ENCODE data around the gene P2RY14. TPM values are rescaled to one million over a fixed set of nuclear protein-coding genes. Genes with fewer than 3 reads are reported as not detected.

Gene P2RY14
- total RNA-seq, 1 donor from 2014 or later = 0.60 TPM

DNA sequence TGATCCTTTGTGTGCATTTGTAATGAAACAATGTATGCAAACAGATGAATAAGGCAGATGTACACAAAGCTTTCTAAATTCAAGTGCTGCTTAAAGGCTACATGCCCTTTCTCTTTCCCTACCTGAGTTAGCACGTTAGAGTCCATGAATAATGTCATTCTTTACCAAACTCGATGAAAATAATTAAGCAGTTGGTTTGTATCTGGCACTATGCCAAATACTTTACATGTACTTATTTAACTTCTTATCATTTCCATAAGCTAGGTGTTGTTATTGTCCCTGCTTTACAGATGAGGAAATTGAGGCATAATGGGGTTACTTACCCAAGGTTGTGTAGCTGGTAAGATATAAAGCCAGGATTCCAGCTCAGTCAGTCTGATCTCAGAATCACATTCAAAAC is 77.8 kb downstream of the P2RY14 start:
- H3K9me3 Mint-ChIP-seq = no peaks in the 10 kb centered on the region
- no peak overlapping the region for H3K27ac Mint-ChIP-seq
- H3K36me3 Mint-ChIP-seq = no peaks in the 10 kb centered on the region
- H3K27me3 Mint-ChIP-seq = no peaks in the 10 kb centered on the region
- H3K4me1 Mint-ChIP-seq (ENCODE audit: unreplicated experiment) = peaks cover 7% of the 10 kb centered on the region
- no peak for DNase-seq (ENCODE audit: extremely low spot score, unreplicated experiment)
- H3K4me3 Mint-ChIP-seq = no peak overlapping the region
- TF ChIP-seq, protein P1, sequence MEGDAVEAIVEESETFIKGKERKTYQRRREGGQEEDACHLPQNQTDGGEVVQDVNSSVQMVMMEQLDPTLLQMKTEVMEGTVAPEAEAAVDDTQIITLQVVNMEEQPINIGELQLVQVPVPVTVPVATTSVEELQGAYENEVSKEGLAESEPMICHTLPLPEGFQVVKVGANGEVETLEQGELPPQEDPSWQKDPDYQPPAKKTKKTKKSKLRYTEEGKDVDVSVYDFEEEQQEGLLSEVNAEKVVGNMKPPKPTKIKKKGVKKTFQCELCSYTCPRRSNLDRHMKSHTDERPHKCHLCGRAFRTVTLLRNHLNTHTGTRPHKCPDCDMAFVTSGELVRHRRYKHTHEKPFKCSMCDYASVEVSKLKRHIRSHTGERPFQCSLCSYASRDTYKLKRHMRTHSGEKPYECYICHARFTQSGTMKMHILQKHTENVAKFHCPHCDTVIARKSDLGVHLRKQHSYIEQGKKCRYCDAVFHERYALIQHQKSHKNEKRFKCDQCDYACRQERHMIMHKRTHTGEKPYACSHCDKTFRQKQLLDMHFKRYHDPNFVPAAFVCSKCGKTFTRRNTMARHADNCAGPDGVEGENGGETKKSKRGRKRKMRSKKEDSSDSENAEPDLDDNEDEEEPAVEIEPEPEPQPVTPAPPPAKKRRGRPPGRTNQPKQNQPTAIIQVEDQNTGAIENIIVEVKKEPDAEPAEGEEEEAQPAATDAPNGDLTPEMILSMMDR (conservative IDR thresholded peaks at IDR 0.05) = no peak

DNA sequence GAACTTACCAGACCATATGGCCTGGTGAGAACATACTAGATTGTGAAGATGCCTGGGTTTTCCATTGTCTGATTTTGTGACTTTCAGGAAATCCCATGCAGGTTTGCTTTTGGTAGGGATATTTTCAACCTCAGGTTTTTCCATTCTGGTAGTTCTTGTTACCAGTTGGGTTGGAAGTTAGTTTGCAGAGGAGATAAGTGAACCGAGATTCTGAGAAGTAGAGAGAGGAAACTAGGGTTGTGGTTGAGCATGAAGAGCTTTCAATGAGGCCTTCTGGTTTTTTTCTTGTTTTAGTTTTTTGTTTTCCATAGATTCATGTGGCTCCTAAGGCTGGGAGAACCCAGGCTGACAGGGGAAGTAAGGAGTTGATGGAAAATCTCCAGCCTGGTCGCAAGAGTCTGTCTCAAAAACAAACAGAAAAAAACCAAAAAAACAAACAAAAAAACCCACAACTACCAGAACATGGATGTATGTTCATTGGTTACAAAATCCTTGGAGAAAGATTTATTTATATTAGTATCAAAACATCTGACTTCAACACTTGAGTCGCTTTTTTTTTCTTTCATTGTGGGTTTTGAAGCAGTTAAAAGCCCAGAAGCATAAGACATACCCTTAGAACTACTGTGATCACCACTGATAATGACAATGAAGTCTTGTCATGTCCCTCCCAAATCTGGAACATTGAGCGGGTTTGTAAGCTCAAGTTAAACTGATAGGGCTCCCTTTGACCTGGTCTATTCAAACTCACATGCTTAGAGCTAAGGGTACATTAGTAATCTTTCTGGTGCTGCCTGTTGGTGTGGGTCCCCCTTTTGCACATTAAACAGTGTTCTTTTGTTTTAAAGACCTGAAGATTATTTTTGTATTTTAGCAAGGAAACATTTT is 78.5 kb downstream of the P2RY14 start:
- TF ChIP-seq, protein P1 (conservative IDR thresholded peaks at IDR 0.05) = no peak
- Mint-ChIP-seq H3K36me3 (no peaks in the 10 kb centered on the region), H3K4me3 (no peak overlapping the region), H3K27ac (no peak overlapping the region), H3K9me3 (no peaks in the 10 kb centered on the region), H3K27me3 (no peaks in the 10 kb centered on the region), H3K4me1 (ENCODE audit: unreplicated experiment) (peaks cover 7% of the 10 kb centered on the region)
- DNase-seq (ENCODE audit: extremely low spot score, unreplicated experiment) = no peak

DNA sequence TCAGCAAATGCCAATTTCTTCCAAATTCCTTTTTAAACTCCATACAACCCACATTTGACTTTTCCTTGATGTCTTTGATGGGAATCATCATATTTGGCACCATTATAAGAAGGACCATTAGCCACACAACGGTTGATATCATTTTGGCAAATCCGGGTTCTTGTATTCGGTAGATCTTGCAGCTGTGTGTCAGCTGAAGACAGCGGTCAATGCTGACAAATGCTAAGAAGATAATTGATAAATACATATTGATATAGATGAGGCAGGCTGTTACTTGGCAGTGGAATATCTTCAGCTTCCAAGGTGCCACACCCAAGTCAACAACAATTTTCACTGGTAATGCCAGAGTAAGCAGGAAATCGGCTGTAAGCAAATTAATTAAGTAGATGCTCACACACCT is 79.5 kb downstream of the P2RY14 start:
- Mint-ChIP-seq H3K27ac (no peak overlapping the region), H3K4me3 (no peak overlapping the region), H3K36me3 (no peaks in the 10 kb centered on the region), H3K4me1 (ENCODE audit: unreplicated experiment) (peaks cover 7% of the 10 kb centered on the region), H3K27me3 (no peaks in the 10 kb centered on the region), H3K9me3 (no peaks in the 10 kb centered on the region)
- TF ChIP-seq, protein P1 (conservative IDR thresholded peaks at IDR 0.05) = no peak
- no peak for DNase-seq (ENCODE audit: extremely low spot score, unreplicated experiment)

DNA sequence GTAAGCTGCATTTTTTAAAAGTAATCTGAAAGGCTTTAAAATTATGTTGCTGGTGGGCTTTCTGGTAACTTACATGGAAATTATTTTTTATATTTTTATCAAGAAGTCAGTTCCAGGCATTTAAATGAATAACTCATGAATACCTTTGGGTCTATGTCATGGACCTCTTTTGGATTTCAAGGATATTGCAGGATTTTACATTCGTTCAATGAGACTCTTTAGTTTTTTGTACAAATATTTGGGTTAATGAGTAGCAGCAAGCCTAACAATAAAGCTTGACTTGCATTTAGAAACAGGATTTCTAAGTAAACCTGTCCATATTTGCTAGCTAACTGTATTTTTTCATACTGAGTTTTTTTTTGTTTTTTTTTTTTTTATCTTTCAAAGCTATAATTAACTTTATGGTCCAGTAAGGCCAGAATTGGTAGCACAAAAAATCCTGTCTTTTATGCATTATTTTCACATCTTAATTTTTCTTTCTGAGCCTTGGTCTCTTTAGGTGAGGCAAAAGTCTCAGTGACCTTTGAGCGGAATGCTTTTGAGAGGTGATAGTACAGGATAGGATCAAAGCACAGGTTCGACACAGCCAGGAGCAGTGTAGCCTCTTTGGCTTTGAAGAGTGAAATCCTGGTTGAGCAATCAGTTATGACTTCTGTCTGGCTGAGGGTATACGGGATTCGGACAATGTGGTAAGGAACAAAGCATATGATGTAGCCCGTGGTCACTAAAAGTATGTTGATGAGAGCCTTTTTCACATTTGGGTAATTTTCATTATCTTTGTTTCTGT is 80.2 kb downstream of the P2RY14 start:
- Mint-ChIP-seq H3K4me3 (no peak overlapping the region), H3K36me3 (no peaks in the 10 kb centered on the region), H3K27me3 (no peaks in the 10 kb centered on the region), H3K4me1 (ENCODE audit: unreplicated experiment) (peaks cover 7% of the 10 kb centered on the region), H3K27ac (no peak overlapping the region), H3K9me3 (no peaks in the 10 kb centered on the region)
- DNase-seq (ENCODE audit: extremely low spot score, unreplicated experiment) = no peak
- TF ChIP-seq, protein P1 (conservative IDR thresholded peaks at IDR 0.05) = no peak

DNA sequence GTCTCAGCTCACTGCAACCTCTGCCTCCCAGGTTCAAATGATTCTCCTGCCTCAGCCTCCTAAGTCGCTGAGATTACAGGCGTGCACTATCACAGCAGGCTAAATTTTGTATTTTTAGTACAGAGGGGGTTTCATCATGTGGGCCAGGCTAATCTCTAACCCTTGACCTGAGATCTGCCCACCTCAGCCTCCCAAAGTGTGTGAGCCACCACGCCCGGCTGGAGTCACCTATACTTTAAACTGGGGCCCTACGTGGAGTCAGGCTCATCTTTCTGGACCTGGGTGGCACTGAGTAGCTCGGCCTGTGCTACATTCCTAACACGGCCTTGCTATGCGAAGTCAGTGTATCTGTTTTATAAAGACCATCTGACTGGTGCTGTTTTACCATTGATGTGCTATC is 81.1 kb downstream of the P2RY14 start:
- Mint-ChIP-seq H3K4me3 (no peak overlapping the region), H3K27ac (no peak overlapping the region), H3K36me3 (no peaks in the 10 kb centered on the region), H3K27me3 (no peaks in the 10 kb centered on the region), H3K4me1 (ENCODE audit: unreplicated experiment) (peaks cover 7% of the 10 kb centered on the region), H3K9me3 (no peaks in the 10 kb centered on the region)
- TF ChIP-seq, protein P1 (conservative IDR thresholded peaks at IDR 0.05) = no peak
- DNase-seq (ENCODE audit: extremely low spot score, unreplicated experiment) = no peak

All from type B pancreatic cell (in vitro differentiated cells).